Anterior cingulate cortex (tissue), 58 donors: Measurements from ENCODE around the gene VEGFC.

Source experiments
- DNase-seq, 58 donors: peaks; one replicate each; lab custom pipeline; 2025; lab: John Stamatoyannopoulos, UW

Gene VEGFC

DNA sequence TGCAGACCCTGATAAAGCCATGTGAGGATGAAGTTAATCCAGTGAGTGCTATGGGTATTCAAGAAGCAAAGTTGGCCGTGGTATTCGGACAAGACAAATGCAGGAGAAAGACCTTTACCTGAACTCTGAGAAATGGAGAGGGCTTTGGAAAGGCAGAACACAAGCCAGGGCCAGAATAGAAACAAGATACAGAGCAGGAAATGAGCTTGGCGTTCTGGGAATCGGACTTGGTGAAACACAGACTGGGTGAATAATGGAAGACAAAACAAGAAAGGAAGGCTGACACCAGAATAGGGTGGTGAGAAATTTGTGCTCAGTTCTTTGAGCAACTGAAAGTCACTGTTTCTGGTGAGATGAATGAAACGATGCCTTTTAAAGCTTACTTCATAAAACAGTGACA lies 83.3 kb downstream of the VEGFC start:
- DNase-seq, result no peak

DNA sequence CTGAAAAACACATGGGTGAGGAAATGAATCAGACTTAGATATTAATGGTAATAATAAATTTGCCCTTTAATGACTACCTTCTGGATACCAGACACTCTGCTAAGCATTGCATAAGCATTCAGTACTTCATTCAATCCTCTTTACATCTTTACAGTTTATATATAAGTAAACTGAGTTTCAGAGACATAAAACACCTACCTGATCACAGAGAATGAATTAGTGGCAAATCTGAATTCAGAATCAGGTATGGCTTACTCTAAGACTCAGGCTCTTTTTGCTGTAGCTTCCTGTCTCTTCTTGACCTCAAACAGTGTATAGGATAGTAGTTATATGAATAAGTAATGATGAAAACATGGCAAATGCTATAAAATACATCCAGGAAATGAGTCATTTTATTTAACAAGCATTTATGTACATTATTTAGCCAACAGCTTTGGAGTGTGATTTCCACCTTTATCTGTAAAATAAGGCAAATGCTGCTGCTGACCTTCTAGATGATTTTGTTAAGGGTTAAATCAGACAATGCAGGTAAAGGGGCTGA lies 83.9 kb downstream of the VEGFC start:
- DNase-seq, result no peak

DNA sequence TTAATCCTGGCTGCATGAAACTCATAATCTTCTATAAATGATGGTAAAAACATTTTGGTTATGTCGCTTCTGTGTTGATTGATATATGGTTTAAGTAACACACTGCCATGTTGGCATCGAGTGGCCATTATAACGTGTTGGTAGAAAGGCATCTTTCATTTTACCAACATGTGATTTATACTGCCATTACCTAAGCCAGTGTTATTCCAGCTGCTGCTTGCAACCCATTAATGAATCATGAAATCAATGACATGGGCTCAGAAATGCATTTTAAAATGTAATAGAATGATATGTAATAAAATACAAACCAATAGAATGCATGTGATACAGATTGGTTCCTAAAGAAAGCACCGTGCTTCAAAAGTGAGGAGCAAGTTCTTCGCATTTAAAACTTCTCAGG lies 102.0 kb downstream of the VEGFC start:
- DNase-seq, result no peak

DNA sequence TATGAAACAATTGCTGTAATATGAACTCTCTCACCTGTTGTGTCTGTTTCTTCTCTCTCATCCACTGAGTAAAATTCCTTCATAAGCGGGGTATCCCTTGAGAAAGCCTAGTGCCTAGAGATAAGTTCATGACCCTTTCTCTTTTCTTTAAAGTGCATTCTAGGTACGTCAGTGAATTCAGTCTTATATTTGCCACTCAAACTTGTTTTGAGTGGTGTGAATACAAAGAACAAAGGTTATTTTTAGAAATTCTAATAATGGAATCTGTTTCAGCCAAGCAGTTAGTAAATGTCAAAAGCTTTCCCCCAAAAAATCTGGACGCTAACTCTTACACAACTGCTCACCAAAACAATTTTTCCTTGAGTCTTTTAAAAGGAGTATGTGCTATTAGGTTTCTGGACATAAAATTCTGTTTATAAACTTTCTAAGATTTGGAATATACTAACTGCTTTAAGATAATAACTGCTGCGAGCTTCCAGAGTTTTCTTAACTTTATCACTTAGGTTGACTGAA lies 112.0 kb downstream of the VEGFC start:
- DNase-seq, result no peak

- DNase-seq, result no peak
These were observed 115.8 kb downstream of the VEGFC start for GRCh38 chr4:176676901-176677300.

- DNase-seq, result no peak
These were observed 116.9 kb downstream of the VEGFC start for GRCh38 chr4:176675810-176676209.

GRCh38 chr4:176671532-176671931 lies 121.2 kb downstream of the VEGFC start:
- no peak for DNase-seq

- no peak for DNase-seq
These were observed 124.4 kb downstream of the VEGFC start for GRCh38 chr4:176668324-176668723.

- DNase-seq, result no peak
These were observed 127.8 kb downstream of the VEGFC start for GRCh38 chr4:176664964-176665363.

DNA sequence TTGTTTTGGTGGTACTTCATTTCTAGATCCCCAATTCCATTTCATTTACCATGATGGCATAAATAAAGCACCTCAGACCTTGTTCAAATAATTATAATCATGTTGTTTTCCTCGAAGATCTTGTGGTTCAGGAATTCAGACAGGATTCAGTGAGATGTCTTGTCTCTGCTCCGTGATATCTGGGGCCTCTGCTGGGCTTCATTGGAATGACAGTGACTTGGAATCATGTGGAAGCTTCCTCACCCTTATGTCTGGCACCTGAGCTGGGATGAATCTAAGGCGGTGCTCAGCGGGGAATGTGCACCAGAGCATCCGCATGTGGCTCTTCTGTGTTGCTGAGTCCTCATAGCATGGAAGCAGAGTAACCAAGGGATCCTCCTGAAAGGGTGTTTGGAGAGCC lies 132.2 kb downstream of the VEGFC start:
- DNase-seq, result no peak

GRCh38 chr4:176656108-176656507 lies 136.6 kb downstream of the VEGFC start:
- no peak for DNase-seq

DNA sequence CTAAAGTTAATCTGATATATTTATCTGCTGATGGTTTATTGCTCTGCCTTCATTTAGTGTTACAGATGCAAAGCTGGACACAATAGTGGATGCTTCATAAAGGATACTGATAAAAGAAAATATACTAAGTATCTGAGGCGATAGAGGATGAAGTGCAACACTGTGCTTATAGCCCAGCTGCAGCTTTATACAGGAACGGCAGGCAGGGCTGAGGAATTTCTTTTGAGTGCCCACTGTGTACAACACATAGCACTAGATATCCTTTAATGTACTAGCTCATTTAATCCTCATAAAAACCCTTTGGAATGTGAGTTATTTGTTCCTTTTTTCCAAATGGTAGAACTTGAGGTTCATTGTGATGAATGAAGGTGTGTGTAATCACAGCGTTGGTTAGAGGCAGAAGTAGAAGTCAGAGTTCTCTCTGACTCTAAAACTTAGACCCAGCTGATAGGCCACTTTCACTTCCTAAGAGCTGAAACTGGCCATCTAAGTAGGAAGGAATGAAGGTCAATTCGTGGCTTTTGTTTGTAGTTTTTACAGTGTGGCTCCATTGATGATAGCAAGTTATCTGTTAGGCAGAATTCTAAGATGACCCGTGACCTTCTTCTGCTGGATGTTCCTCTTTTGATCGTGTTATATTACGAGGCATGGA lies 138.0 kb downstream of the VEGFC start:
- DNase-seq, result no peak

- DNase-seq, result no peak
These were observed 139.1 kb downstream of the VEGFC start for GRCh38 chr4:176653401-176654220.

GRCh38 chr4:176646311-176646710 lies 146.4 kb downstream of the VEGFC start:
- no peak for DNase-seq

DNA sequence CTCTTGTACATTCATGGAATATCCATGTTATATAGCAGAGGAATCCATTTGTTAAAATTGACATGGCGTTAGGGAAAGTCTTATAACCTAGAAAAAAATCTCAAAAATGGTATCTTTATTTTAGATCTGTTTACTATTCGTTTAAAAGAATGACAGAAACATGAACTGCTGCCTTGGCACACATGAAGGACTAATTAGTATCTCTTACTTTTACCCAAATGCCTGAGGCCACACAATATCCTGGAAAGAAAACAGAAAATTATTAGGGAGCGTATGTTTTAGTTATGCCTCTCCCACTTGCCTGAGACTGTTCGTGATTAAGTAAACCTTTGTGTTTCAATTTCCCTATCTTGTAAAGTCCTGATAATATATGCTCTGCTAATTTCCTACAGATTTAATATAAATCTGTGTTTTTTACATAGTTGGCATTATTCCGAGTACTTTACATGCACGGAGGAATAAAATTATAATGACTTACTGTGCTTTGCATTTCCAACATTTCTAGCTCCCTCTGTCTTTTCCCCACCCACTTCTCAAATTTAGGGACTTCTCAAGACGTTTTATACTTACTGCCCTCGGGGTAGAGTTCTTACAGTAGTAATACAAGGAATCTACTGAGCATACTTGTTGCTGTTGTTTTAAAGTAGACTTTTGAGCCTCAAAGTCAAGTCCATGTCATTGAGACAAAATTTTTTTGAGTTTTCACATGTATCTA lies 147.3 kb downstream of the VEGFC start:
- DNase-seq, result no peak

DNA sequence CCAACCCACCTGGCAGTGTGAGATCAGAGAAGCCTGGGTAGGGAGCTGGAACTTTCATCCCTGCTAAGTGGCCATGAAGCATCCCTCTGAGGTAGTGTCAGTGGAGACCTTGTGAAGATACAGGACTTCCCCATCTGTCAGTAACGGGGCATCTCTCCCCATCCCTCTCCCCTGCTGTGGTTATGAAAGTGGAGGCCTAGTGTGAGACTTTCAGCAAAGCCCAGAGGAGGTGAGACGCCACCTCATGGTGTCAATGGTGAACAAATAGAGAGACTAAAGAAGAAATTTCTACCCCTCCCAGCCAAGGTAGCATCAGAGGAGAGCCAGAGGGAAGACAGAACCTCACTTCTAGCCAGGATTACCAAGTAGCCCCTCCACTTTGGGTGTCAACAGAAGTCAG lies 150.2 kb downstream of the VEGFC start:
- no peak for DNase-seq

DNA sequence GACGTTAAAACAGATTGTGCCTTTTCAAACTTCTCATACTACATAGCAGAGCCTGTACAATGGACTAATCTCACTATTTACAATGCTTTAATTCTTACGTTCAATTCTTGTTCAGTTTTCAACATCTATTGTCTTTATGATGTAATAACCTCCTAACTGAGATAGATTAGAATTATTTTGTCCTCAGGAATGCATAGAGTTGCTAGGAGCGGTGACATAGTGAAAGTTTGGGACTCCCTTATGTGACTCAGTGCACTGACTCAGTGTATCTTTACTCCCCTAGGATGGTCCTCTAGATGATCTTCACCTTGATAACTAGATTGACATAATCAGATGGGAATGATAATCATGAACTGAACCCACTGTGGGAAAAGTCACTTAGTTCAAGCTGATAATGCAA lies 151.5 kb downstream of the VEGFC start:
- DNase-seq, result no peak

DNA sequence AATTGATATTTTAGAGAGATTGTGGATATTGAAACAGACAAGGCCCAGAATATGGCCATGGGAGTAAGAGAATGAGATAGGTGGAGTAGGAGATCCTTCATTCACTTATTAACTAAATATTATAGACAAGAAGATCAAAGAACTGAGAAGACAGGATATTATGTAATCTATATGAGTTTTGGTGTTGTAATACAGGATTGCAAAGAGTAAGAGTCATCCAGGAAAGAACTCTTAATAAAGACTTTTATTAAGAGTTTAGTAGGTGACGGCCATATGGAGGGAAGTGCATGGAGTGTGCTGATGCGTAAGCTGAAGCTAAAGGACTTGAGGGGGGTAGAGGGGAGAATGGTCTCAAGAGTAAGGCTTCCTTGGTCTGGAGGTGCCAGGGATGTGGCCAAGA lies 153.7 kb downstream of the VEGFC start:
- DNase-seq, result no peak

DNA sequence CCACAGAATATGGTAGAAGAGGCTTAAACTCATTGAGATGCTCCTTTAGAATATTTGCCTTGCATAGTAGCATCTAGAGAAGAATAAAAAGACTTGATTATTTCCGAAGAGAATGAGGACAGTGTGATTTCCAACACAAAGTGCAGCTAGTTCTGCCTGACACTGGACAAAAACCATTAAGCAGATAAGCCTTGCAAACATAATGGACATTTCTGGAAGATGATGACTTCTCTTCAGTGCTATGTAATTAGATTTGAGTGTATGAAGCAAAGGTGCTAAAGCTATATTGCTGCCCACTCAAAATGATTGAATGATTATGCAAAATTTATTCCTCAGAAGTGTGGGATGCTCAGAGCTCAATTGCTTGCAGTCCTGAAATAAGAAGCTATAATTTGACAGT lies 156.4 kb downstream of the VEGFC start:
- DNase-seq, result no peak

GRCh38 chr4:176635372-176636261 lies 157.1 kb downstream of the VEGFC start:
- no peak for DNase-seq
